ENCODE data around the gene GPR162.

GRCh38 chr12:6861391-6861790 lies 39.8 kb downstream of the GPR162 start:
- TF ChIP-seq CTCF (IDR thresholded peaks at IDR 0.05) = no peak
- TF ChIP-seq POLR2A (IDR thresholded peaks at IDR 0.05) = no peak
